Liver (tissue), 3 donors: ENCODE data around the gene PHLPP1.

Experiments used
- FOXA1 ChIP-seq: IDR thresholded peaks from 2 replicates; pipeline ENCODE4 v1.6.1; 2016; ENCODE audit warnings: antibody characterized with exemption
- FOXA2 ChIP-seq: IDR thresholded peaks from 2 replicates; pipeline ENCODE4 v1.6.1; 2016; ENCODE audit warnings: antibody characterized with exemption
- GABPA ChIP-seq, 2 donors: IDR thresholded peaks in 1 of 2; conservative IDR thresholded peaks in 1 of 2; 2 replicates each; pipeline ENCODE4 v1.6.1; 2016; ENCODE audit warnings: antibody characterized with exemption in 2 of 2, mild to moderate bottlenecking in 1 of 2, moderate library complexity in 1 of 2
- TF ChIP-seq, protein P1 (sequence below): IDR thresholded peaks from 2 replicates; pipeline ENCODE4 v1.6.1; 2016; ENCODE audit warnings: antibody characterized with exemption, mild to moderate bottlenecking
- TF ChIP-seq, protein P2 (sequence below): IDR thresholded peaks from 2 replicates; pipeline ENCODE4 v1.6.1; 2016; ENCODE audit warnings: antibody characterized with exemption
- TF ChIP-seq, protein P3 (sequence below): fragments of 150-350 bp; IDR thresholded peaks from 2 replicates; pipeline ENCODE4 v1.5.1; 2017; ENCODE audit warnings: improper control_type of control experiment, low read depth, low read length; ENCODE audit not compliant: missing input control
- donor health status: healthy.
- donor health status: healthy.

DNA sequence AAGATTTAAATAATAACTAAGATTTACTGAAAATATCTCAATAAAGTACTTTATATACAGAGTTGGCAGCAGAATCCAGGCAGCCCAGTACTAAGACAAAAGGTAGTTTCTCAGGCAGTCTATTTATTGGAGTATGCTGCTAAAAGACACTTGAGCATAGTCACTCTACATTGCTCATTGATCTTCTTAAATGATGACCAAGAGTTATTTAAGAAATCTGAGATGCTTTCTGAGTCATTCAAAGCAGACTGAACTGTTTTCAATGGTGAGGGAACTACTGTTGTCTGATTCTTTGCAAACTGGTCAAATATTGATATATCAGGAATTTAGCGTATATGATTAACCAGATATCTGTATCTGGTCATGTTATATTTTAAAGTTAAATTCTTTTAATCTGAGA, 133.6 kb downstream of the PHLPP1 start:
- TF ChIP-seq, protein P1, sequence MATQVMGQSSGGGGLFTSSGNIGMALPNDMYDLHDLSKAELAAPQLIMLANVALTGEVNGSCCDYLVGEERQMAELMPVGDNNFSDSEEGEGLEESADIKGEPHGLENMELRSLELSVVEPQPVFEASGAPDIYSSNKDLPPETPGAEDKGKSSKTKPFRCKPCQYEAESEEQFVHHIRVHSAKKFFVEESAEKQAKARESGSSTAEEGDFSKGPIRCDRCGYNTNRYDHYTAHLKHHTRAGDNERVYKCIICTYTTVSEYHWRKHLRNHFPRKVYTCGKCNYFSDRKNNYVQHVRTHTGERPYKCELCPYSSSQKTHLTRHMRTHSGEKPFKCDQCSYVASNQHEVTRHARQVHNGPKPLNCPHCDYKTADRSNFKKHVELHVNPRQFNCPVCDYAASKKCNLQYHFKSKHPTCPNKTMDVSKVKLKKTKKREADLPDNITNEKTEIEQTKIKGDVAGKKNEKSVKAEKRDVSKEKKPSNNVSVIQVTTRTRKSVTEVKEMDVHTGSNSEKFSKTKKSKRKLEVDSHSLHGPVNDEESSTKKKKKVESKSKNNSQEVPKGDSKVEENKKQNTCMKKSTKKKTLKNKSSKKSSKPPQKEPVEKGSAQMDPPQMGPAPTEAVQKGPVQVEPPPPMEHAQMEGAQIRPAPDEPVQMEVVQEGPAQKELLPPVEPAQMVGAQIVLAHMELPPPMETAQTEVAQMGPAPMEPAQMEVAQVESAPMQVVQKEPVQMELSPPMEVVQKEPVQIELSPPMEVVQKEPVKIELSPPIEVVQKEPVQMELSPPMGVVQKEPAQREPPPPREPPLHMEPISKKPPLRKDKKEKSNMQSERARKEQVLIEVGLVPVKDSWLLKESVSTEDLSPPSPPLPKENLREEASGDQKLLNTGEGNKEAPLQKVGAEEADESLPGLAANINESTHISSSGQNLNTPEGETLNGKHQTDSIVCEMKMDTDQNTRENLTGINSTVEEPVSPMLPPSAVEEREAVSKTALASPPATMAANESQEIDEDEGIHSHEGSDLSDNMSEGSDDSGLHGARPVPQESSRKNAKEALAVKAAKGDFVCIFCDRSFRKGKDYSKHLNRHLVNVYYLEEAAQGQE: no peak
- TF ChIP-seq, protein P2, sequence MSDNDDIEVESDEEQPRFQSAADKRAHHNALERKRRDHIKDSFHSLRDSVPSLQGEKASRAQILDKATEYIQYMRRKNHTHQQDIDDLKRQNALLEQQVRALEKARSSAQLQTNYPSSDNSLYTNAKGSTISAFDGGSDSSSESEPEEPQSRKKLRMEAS: no peak
- TF ChIP-seq, protein P3, sequence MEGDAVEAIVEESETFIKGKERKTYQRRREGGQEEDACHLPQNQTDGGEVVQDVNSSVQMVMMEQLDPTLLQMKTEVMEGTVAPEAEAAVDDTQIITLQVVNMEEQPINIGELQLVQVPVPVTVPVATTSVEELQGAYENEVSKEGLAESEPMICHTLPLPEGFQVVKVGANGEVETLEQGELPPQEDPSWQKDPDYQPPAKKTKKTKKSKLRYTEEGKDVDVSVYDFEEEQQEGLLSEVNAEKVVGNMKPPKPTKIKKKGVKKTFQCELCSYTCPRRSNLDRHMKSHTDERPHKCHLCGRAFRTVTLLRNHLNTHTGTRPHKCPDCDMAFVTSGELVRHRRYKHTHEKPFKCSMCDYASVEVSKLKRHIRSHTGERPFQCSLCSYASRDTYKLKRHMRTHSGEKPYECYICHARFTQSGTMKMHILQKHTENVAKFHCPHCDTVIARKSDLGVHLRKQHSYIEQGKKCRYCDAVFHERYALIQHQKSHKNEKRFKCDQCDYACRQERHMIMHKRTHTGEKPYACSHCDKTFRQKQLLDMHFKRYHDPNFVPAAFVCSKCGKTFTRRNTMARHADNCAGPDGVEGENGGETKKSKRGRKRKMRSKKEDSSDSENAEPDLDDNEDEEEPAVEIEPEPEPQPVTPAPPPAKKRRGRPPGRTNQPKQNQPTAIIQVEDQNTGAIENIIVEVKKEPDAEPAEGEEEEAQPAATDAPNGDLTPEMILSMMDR: no peak
- TF ChIP-seq FOXA1 (no peak), GABPA (IDR thresholded peaks at IDR 0.05 in 1 of 2, conservative IDR thresholded peaks at IDR 0.05 in 1 of 2) (no peak), FOXA2 (no peak)
